ENCODE results near the gene SENP8.
A peak's percentile ranks its signal among the peaks of the same experiment; 100 is the strongest.

The SENP8 gene

DNA sequence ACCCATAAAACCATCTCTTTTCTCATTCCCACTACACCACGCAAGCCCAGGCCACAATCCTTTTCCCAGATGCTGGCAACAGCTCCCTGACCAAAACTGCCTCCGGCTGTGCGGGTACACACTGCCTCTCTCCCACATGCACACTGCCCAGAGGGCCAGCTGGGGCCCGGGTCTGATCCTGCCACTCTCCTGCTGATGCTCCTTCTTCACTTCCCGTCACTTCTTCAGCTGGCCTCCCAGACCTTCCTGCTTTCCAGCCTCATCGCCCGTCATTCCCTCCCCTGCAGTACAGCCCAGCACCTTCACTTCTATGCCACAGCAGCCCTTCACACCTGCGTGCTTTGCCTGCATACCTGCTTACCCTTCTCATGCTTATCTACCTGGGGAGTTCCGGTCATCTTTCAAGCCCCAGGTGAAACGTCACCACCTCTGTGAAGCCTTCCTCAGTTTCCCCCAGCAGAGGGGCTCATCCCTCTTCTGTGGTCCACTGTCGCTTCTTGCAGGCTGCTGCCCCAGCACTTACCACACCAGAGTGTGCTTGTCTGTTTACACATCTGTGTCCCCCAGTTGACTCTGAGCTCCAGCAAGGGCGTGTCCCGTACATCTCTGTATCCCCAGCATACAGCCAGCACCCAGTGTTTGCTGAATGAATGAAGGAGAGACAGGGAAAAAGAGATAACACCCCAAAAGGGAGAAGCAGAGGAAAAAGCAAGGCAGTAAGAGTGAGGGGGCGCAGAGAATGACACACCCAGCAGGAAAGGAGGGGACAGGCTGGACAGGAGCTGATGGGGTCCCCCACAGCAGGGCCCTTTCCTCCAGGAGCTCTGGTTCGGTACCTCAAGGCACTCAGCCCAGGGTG, 57.2 kb downstream of the SENP8 start:
- DNase-seq (ENCODE audit: low read depth), result no peak

DNA sequence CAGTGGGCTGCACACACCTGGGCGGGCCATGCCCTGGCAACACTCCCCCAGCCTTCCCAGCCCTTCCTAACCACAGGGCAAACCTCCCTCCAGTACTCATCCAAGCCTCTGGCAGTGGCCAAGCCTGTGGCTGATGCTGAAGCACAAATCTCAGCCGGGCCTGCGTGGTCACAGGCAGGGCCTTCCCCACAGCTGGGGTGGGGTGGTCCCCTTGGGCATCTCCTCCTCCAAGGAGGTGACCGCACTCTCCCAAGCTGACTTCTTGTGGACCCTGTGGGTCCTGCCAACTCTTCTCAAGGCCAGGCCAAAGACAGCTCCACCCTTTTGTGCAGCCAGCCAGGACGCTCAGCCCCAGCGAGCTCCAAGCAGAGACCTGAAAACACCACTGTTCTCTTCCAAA, 58.0 kb downstream of the SENP8 start:
- no peak for DNase-seq (ENCODE audit: low read depth)

DNA sequence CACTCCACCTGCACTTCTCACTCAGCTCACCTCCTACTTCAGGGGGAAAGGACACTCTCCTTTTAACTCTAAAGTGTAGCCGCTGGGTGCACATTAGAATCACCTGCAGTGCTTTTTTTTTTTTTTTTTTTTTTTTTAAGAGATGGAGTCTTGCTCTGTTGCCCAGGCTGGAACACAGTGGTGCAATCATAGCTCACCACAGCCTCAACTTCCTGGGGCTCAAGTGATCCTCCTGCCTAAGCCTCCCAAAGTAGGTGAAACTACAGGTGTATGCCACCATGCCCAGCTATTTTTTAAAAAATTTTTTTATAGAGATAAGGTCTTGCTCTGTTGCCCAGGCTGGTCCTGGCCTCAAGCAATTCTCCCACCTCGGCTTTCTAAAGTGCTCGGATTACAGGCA, 58.5 kb downstream of the SENP8 start:
- DNase-seq (ENCODE audit: low read depth), result no peak

DNA sequence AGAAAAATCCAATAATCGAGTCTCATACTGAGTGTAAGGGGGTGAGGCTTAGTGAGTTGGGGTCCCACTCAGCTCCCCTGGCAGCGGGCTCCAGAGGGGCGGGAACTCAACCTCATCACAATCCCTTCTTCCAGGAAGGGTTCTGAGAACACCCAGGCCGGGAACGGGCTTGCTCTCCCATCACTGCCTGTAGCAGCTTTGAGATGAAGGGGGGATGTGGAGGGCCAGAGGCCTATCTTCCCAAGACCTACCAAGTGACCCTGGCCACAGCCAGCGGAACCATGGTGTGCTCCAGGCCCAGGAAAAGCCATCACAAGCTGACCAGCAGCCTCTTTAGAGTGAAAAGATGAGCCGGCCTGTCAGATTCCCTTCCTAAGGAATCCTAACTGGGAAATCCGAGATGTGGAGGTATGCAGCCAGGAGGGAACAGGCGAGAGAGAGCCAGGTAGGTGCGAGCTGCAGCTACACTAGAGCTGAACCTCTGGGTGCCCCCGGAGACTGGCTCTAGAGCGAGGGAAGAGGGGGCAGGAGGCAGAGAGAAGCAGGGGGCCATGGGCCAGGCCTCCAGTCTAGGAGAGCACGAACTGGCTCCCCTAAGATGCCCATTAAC, 60.9 kb downstream of the SENP8 start:
- DNase-seq (ENCODE audit: low read depth), result no peak

DNA sequence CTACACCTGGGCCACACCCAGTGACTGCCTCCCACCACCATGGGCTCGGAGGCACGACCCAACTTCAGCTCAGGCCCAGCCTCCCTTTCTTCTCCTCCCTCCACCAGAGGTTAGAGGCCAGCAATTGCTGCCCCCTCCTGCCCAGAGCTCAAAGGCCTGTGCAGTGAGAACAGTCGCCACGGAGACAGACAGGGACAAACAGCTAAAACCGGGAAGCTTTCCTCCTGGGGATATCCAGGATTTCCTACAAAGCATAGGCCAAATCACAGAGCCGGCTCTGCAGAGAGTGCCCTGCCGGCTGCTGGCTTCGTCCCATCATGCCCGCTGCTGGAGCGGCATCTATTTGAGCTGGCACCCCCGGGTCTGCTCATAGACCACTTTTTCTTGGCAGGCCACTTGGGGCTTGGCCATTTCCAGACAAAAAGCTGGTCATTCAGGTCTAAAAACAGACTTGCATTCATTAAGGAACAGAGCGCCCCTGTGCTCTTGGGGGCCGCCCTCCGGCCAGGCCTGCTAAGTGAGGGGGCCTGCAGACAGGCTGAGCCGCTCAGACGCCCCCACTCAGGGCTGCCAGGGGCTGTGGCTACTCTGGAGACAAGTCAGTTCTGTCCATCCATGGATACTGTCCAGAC, 61.9 kb downstream of the SENP8 start:
- DNase-seq (ENCODE audit: low read depth), result no peak

DNA sequence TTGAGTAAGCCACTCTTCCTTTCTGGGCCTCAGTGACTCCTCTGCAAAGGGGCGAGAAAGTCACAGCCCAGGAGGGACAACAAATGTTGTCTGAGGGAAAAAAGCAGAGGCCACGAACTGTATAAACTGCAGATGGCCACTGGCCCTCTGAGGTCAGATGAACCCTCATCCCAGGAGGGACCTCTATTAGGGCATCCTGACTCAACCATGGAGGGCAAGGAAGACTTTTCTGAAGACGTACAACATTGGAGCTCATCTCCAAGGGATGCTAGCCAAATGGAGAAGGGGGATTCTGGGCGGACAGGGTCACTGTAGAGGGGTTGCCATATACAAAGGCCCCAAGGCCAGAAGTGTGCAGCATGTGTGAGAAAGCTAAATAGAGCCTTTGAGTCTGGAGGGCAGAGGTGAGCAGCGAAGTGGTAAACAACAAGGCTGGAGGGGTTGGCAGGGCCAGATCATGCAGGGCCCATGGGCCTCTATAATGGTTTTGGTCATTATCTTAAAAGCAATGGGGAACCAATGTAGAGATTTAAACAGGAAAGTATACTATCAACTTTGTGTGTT, 62.6 kb downstream of the SENP8 start:
- DNase-seq (ENCODE audit: low read depth), result no peak

DNA sequence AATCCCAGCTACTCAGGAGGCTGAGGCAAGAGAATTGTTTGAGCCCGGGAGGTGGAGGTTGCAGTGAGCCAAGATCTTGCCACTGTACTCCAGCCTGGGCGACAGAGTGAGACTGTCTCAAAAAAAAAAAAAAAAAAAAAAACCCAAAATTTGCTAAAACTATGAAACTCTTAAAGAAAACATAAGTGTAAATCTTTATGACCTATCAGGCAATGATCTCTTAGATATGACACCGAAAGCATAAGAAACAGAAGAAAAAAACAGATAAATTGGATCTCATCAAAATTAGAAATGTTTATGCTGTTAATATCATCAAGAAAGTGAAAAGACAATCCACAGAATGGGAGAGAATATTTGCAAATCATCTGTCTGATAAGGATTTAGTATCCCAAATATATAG, 64.0 kb downstream of the SENP8 start:
- DNase-seq (ENCODE audit: low read depth), result no peak

DNA sequence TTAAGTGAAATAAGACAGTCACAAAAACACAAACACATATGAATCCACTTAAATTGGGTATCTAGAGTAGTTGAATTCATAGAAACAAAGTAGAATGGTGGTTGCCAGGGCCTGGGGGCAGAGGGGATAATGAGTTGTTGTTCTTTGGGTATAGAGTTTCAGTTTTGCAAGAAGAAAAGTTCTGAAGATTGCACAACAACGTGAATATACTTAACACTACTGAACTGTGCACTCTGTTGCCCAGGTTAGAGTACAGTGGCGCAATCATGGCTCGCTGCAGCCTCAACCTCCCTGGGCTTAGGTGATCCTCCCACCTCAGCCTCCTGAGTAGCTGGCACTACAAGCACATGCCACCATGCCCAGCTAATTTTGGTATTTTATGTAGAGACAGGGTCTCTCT, 64.5 kb downstream of the SENP8 start:
- DNase-seq (ENCODE audit: low read depth), result peak; percentile 43

DNA sequence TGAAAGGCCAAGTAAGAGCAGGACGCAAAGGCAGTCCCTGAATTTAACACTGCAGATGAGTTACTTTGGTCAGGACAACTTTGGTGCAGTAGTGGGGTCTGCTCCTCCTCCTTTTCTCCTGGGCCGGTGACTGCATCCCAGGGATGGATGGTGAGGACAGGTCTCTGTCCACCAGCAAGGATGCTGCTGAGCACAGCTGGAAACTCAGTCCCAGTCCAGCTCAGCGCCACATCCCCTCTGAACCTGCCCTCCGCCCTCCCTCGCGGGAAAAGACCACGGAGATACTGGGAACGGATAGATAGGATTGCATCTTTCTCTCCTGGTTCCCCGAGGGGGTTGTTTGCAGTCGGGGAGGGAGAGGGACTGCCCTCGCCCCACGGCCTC, 65.6 kb downstream of the SENP8 start:
- DNase-seq (ENCODE audit: low read depth), result no peak

DNA sequence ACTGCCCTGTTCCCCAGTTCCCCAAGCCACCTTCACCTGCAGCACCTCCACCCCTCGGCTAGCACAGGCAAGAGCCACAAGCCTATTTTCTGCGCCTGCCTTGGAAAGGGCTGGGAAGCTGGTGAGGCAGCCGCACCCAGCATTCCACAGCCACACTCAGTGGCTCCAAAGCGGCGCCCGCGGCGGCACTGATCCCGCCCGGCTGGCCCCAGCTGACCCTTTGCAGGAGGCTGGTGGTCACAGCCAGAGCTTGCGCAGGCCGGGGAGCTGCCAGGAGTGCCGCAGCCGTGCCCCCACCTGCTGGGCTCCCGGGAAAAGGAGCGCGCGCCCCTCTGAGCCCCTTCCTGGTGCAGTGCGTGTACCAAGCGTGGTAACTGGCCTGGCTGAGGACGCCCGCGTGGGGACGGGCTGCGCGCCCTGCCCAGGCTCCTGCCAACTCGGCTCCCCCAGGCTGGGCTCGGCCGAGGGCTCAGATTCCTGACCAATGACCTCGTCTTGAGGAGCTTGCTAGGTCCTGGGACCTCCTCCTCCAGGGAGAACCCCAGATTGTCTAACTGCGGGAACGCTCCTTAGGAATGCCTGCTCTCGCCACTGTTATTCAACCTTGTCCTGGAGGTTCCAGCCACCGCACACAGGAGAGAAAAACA, 66.1 kb downstream of the SENP8 start:
- DNase-seq (ENCODE audit: low read depth), result peak; percentile 69

DNA sequence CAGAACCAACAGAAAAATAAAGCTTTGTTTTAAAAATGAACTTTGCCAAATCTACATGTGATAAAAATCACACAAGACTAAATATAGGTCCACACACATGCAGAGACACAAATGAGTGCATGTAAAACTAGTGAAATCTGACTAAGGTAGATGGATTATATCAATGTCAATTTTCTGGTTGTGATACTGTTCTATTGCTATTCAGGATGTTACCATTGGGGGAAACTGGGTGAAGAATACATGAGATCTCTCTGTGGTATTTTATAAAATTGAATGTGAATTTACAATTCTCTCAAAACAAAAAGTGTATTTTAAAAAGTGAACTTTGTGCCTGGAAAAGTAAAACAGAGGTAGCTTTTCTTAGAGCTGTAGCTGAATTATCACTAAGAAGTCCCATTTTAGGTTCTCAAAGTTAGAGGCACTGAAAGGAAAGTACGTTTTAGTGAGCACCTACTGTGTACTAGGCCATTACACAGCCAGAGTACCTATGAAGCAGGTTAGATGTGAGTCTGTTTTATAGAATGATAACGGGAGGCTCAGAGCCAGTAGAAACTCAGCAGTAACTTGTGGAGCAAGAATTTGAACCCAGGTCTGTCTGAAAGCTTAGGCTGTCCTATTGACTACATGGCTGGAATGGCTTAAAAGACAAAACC, 71.2 kb downstream of the SENP8 start:
- no peak for DNase-seq (ENCODE audit: low read depth)

DNA sequence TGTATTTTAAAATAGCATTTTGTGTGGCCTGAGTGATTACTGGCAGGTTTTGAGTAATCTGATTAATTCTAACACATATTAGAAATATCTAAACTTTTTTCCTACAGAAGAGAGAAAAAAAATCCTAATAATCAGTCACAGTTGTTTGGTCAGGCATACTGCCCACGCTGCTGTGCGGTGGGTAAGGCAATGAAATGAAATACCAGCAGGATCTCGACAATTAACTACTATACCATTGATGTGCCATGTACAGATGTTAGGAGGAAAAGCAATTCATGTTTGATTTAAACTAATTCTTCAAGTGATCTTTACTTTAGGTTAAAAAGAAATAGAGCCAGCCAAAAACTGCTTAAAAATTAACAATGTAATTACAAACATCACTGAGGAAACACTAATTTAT, 74.2 kb downstream of the SENP8 start:
- no peak for DNase-seq (ENCODE audit: low read depth)

All from EH (cell line).